Hepatocyte (in vitro differentiated cells): ENCODE measurements around the gene EXOSC7.

Experiments
- CTCF ChIP-seq: fragments of 200-600 bp; sonication (generic); IDR thresholded peaks from 2 replicates; pipeline ENCODE4 v1.5.1; 2016; ENCODE audit warnings: antibody characterized with exemption, mild to moderate bottlenecking; ENCODE audit not compliant: poor library complexity
- EZH2 ChIP-seq: fragments of 200-600 bp; sonication (generic); IDR thresholded peaks from 2 replicates; pipeline ENCODE4 v1.6.1; 2016; ENCODE audit warnings: antibody characterized with exemption, mild to moderate bottlenecking, borderline replicate concordance
- EZH2phosphoT487 ChIP-seq: fragments of 200-600 bp; sonication (generic); IDR thresholded peaks from one replicate; pipeline ENCODE4 v1.6.1; 2018; ENCODE audit warnings: antibody characterized with exemption, mild to moderate bottlenecking, low read depth, moderate library complexity; ENCODE audit not compliant: unreplicated experiment, severe bottlenecking

- TF ChIP-seq CTCF (no peak), EZH2 (no peak), EZH2phosphoT487 (no peak)
Measured at GRCh38 chr3:45032113-45032512, 56.1 kb downstream of the EXOSC7 start.
